Putamen (tissue), 1 donor: ENCODE measurements around the gene SSTR3.
"Not testable (repeated sequence)": the region's sequence is repeated elsewhere in the genome, so short reads cannot be mapped to it uniquely, and the experiment has no call there.

Experiments
- DNase-seq: peaks from one replicate; pipeline ENCODE4 v3.0.0-alpha.2; 2016; ENCODE audit warnings: low spot score

Gene SSTR3

DNA sequence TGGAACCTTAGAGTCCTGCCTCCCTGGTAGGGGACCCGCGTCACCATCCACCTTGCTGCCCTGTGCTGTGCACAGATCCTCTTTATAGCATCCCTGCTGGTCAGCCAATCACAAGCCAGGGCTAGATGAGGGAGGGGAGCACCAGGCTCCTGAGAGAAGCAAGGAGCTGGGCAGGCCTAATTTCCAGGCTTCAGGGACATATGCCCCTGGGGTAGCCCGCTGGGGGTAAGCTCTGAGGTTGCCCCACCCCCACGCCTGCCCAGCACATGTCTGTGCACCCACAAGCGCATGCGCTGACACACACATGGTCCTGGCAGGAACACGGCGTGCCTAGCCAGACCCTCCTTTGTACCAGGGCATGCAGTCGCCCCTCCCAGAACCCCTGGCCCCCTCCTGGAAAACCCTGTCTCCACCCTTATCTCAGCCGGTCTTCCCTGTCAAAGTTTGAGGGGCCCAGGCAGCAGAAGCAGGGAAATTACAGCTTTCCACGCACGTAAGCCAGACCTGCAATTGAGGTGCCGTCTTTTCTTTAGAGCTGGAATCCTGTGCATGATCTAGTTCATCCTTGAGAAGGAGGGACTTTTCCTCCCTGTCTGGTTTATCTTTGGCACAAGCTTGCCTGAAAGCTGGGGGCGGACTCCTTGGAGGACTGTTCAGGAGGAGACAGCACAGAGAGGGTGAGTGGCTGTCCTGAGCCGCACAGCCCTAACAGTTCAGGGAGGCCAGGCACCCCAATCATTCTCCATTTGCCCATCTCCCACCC lies 2.1 kb downstream of the SSTR3 start:
- peak; percentile 33 for DNase-seq

DNA sequence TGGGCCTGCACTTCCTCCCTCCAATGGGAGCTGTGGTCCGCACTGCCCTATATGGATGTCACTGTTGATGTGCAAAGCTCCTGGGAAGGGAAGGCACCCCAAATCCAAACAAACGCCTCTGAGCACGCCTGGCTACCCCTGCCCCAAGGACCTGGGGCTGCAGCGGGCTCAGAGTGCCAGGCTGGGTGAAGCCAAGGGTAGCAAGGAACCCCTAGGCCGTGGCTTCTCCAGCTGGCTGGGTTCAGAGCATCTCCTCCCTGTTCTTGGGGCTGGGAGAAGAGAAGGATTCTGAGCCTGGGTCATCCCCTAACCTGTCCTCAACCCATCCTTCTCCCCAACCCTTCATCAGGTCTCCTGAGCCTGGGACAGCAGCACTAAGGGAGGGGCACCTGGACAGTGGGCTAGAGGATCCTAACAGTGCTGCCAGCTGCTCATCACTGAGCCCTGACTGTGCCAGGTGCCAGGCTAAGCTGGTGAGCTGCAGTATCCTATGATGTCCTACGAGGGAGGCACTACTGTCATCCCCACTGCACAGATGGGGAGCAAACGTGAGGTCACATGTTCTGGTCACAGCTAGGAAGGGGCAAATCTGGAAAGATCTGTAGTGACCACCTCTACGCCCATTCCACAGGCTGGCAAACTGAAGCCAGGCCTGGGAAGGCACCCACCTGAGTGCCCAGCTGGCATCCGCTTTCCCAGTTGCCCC lies 3.0 kb downstream of the SSTR3 start:
- DNase-seq: no peak

DNA sequence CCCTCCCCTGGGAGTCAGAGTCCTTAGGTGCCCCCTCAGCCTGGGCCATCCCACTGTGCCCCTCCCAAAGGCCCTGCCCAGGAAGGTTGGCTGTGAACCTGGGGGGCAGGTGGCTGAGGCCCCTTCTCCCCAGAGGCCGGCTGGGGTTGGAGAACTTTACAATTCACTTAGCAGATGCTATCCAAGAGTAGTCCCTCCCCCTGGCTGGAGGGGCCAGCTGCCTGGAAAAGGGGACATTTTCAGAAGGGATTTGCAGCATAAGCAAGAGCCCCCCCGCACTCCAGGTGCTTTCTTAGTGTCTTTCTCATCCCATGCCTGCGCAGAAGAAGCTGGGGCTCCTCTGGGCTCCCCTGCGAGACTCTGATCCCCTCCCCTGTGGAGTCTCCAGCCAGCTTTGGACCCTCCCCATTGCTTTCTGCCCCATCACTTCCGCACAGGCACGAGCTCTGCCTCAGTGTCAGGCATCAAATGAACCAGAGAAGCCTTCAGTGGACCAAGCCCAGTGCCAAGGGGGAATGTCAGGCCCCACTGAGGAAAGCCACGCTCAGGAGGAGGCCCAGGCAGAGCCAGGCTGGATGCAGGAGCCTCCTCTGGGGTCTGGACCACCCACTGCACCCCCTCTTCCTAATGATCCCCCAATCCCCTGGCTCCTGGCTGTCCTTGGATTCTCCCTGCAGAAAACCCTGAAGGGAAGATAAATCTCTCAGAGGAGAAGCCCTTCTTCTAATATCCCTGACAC lies 3.7 kb downstream of the SSTR3 start:
- DNase-seq: no peak

DNA sequence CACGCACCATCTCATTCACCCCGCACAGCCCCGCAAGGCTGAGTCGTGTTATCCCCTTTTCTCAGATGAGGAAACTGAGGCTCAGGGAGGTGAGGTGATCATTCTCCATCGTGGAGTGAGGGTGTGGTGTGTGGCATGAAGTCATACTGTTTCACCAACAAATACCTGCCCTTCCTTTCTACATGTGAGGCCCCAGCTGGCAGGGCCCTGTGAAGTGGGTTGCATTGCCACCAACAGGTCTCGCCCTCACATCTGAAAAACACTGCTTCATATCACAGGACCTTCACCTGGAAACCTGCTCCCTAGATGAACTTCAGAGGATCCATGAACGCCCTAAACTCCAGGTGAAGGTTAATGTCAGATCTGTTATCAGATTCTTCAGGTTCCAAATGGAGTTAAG lies 4.3 kb downstream of the SSTR3 start:
- no peak for DNase-seq

DNA sequence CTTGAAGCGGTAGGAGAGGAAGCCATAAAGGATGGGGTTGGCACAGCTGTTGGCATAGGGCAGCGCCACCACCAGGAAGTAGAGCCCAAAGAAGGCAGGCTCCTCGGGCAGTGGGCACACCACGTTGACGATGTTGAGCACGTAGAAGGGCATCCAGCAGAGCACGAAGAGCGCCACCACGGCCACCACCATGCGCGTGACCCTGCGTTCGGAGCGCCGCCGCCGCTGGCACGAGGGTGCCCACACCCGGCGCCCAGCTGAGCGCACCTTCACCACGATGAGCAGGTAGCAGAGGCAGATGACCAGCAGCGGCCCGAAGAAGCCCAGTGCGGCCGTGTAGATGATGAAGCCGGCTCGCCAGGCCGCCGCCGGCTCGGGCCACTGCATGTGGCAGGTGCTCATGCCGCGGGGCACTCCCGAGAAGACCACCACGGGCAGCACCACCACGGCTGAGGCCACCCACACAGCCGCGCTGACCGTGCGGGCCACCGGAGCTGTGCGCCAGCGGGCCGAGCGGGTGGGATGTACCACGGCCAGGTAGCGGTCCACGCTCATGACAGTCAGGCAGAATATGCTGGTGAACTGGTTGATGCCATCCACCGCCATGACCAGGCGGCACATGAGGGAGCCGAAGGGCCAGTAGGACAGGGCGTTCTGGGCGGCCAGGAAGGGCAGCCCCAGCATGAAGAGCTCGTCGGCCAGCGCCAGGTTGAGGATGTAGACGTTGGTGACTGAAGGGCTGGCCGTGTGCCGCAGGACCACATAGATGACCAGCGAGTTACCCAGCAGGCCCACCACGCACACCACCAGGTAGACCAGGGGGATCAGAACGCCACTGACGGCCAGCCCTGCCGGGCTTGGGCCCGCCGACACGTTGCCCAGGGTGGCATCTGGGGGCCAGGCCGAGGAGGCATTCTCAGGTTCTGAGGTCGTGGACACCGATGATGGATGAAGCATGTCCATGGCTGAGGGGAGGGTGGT lies 5.1 kb downstream of the SSTR3 start:
- no peak for DNase-seq

DNA sequence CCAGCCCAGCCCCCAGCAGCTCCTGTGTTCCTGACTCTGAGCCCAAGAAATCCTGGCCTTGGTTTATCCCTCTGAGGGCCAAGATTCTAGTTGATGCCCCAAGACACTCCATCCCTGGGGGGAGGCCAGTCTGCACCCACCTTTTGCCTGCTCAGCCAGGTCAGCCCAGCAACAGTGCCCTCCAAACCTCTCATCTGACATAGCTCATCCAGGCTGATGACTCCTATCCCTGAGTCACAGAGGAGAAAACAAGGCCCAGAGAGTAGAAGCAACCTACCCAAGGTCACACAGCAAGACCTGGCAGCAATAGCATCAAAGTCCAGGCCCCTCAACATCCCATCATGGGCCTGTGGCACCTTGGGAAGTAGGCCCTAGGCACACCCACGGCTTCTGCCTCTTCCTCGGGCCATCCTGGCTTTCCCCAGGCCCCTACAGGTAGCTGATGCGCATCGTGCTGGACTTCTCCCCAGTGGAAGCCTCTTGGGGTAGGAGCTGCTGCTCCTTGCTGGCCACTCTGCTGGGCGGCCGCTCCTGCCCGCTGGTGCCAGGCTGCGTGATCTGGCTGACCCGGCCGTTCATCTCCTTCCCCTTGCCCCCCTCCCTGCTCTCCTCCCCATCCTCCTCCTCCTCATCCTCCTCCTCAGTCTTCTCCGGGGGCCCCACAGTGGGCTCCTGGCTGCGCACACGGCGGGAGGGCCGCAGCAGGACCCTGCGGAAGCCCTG lies 6.0 kb downstream of the SSTR3 start:
- DNase-seq: no peak

DNA sequence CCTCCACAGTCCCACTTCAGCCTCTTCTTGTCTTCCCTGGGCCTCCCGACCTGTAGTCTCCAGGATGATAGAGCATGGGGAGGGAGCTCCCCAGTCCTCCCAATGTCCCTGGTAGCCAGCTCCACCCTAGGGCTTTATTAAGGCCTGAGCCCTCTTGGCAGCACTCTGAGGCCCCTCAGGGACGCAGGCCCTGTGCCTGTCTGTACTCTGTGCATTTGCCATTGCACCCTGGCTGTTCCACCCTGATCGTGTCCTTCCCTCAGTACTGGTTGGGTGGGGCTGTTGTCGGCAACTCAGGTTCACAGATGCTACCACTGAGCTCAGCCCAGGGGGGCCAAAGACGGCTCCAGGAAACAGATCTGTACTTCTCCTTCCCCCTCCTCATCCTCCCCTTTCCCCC lies 7.2 kb downstream of the SSTR3 start:
- DNase-seq: no peak

DNA sequence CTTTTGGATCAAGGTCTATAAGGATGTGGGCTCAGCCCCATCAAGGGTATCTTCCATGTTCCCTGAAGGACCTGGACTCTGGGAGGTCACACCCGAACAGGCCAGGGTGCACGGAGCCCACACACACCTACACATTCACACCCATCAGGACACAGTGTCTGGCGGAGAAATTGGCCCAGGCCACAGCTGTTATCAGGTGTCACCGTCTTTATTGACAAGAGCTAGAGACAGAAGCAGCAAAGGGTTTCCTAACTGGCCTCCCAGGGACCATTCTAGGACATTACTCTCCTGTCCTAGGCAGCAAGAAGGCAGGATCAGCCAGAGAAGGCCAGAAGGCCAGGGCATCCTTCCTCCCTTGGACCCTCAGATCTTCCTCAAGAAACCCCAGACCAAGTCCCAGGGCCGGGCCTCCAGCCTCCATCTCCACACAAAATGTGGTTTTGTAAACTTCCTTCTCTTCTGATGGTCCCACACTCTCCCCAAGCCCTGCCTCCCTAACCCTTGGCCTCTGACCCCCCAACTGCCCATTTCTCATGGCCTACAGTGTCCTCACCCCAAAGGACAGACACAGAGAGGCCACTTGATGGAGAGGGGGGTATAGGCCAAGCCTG lies 8.1 kb downstream of the SSTR3 start:
- DNase-seq: no peak

DNA sequence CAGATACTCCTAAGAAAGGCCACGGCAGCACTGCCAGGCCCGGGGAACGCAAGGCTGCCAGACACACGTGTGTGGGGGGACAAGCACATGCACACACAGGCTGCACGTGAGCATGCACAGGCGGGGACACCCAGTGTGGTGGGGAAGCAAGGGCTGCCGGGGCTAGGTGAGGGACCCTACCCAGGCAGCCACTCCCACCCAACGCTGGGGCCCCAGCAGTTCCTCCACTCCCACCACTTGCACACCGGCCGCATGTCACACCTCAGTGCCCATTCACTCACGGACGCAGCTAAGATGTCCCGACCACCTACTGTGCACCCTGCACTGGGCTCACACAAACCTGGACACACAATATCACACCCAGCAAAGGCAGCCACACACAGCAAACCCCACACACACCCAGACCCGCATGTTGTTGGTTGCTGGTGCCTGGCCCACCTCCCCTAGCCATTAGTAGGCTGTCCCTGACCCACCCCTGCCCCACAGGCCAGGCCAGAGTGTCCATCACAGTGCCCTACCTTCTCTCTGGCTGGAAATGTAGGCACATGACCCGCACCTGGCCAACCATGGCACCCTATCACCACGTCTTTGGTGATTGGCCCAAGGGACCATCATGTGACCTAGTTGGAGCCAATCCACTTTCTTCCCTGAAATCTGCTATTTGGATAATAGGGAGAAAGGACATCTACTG lies 8.8 kb downstream of the SSTR3 start:
- DNase-seq: no peak

DNA sequence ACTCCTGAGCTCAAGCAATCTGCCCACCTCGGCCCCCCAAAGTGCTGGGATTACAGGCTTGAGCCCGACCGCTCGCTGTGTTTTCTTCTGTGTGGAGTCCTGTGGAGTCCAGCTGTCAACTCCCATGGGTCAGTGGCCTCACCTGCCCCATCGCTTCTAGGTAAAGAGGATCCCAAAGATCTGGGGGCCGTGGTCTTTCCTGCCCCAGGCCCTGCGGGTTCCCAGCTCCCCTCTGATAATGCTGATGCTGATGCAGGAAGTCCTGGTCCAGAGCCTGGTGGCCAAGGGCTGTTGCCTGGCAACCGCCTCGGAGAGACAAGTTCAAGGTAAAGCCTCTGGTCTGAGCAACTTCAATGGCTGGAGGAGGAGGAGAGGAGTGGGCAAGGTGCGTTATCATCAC lies 9.6 kb downstream of the SSTR3 start:
- no peak for DNase-seq

DNA sequence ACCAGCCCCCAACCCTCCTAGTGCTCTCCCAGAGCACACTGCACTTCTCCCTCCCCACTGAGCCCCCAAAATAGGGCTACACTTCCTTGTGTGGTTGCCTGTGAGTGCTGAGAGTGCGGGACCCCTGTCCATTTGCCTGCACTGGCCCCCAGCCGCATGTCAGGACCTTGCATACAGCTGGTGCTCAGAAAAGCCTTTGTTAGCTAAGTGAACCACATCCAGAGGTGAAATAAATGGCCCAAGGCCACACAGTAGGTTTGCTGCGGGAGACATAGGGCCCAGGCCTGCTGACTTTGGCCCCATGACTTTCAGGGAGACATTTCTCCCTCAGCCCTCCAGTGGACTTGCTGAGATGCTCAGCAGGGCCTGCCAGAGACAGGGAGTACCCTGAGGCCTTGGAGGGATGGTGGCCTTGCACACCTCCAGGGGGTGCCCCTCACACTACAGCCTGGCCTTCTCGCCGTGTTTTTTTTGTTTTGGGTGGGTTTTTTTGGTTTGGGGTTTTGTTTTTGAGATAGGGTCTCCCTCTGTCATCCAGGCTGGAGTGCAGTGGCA lies 10.2 kb downstream of the SSTR3 start:
- no peak for DNase-seq

DNA sequence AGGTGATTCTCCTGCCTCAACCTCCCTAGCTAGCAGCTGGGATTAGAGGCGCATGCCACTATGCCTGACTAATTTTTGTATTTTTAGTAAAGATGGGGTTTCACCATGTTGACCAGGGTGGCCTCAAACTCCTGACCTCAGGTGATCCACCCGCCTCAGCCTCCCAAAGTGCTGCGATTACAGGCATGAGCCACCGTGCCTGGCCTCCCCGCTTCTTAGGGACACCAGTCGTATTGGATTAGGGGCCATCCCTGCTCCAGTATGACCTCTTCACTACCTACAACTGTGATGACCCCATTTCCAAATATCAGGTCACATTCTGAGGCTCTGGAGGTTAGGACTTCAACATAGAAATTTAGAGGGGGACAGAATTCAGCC lies 10.8 kb downstream of the SSTR3 start:
- not testable (repeated sequence) for DNase-seq

DNA sequence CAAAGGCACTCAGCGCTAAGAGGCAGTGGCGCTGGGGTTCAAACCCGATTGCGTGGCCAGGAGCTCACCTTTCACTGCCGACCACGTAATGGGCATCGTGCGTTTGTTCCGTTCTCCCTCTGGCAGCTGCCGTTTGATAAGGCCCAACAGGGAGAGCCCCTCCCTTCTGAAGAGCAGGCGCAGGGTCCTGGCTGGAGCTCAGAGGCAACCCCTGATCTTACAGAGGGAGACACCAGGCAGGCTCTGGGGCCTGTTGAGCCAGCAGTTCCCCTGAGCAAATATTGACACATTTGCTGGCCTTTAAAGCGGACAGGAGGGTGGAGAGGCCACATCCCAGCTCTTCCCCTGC lies 12.5 kb downstream of the SSTR3 start:
- DNase-seq: no peak

DNA sequence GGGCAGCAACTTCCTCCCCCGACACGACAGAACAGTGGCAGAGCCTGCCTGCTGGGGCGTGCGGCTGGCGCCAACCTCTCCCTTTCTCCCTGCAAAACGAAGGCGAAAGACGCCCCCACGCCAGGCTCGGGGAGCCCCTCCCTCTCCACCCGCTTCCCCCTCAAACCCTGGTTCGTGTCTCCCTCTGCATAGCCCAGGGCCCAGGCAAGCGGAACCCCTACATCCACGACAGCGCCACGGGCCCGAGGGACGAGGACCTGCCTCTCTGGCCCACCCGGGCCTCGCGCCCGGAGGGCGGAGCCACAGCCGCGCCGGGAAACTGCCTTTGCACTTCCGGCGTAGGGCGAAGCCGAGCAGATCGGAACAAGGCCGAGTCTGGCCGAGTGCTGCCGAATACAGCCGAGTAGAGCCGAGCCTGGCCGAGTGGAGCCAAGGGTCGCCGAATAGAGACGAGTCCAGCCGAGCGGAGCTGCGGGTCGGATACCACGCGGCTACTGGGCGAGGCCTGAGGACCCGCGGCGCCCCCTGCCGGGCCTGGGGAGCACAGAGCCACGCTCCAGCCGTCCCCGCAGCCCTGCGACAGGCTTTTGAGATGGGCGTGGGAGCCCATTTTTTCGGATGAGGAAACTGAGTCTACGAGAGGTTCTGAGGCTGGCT lies 13.0 kb downstream of the SSTR3 start:
- DNase-seq: peak; percentile 95

DNA sequence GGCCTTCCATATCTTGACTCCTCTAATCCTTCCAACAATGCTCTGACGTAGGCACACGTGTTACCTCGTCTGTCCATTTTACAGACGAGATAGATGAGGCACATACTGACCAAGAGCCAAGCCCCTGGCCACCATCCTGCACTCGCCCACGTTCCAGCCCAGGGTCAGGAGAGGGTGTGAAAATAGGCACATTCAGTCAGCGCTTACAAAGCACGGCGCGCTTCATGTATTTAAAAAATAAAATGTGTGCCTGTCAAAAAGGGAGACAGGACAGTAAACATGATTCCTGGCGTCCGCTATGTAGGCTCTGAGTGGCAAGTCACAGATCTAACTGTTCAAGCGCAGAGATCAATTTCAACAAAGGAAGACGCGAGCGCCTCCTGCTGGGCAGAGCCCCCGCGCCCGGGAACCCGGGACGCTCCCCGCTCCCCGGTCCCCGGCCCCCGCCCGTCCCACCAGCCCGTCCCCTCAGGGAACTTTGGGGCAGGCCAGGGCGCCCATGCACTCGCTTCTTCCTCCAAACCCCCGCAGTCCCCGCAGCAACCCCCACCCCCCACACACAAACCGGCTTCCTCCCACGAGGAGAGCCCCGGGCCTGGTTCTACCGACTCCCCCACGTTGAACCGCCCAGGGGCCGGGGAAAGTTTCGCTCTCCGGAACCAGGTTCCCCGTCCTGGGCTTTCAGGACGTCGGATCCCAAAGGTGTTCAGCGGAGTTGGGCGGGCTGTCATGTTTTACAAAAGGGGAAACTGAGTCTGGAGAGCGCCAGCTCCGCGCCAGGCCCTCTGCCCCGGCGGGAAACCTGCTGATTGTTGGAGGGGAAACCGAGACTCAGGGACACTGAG lies 13.8 kb downstream of the SSTR3 start:
- DNase-seq: peak; percentile 74

DNA sequence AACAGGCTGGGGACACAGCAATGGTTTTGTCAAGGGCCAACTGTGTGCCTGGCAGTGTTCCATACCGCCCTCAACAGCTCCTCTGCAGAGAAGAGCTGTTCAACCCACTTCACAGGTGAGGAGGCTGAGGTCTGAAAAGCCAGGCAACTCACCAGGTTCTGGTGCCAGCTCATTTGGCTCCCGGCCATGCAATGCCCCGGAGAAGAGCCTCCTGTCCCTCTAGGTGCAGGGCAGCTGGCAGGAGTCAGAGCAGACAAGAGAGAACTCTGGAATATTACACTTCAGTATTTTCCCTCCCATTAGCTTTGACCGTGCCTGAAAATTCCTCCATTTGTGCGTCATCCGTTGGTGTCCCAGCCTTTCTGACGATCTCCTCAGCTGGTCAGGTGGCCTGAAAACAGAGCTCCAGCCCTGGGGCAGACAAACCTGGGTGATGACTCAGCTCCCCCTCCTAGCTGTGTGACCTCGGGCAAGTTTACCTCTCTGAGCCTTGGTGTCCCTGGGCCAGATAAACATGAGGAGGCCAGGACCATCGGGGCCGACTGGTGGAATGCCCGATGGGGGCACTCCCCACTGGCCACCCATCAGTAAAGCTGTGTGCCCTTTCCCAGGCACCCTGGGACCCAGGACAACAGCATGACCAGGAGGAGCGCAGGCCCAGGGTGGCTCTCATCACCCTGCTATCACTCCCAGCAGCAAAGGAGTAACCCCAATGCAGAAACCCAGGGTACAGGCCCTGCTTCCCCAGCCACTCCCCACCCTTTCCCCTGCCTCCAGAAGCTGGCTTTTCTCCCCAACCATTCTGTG lies 14.6 kb downstream of the SSTR3 start:
- no peak for DNase-seq
